Esophagus muscularis mucosa (tissue), 4 donors: ENCODE data around the gene PLAC8L1. TPM values are rescaled to one million over a fixed set of nuclear protein-coding genes. Genes with fewer than 3 reads are reported as not detected.

Experiments used
- DNase-seq: peaks from one replicate; pipeline ENCODE4 v3.0.0-alpha.2; 2017; ENCODE audit errors: extremely low spot score
- H3K27ac ChIP-seq, 4 donors: fragments of 200-600 bp; sonication (generic); replicated peaks in 1 of 4; 1 replicate in 3 of 4; 2 replicates in 1 of 4; pipeline ENCODE4 v1.5.1; 2016 to 2019; ENCODE audit warnings: mild to moderate bottlenecking in 1 of 4
- H3K27me3 ChIP-seq, 4 donors: fragments of 200-600 bp; sonication (generic); one replicate each; pipeline versions ENCODE4 v1.5.1 to v1.6.0; 2016 to 2019
- H3K36me3 ChIP-seq, 4 donors: fragments of 200-600 bp; sonication (generic); one replicate each; pipeline ENCODE4 v1.5.1; 2016 to 2019
- H3K4me1 ChIP-seq, 4 donors: fragments of 200-600 bp; sonication (generic); one replicate each; pipeline ENCODE4 v1.5.1; 2016 to 2019
- H3K4me3 ChIP-seq, 4 donors: fragments of 200-600 bp; sonication (generic); 1 replicate in 2 of 4; 2 replicates in 2 of 4; pipeline ENCODE4 v1.5.1; 2016 to 2019; ENCODE audit warnings: mild to moderate bottlenecking in 4 of 4, moderate library complexity in 1 of 4
- H3K9me3 ChIP-seq, 4 donors: fragments of 200-600 bp; sonication (generic); 1 replicate in 3 of 4; 2 replicates in 1 of 4; pipeline ENCODE4 v1.5.1; 2016 to 2019
- CTCF ChIP-seq, 3 experiments: fragments of 200-600 bp in 2 of 3; fragments of 450-650 bp in 1 of 3; sonication (generic) in 2 of 3; IDR thresholded peaks; one replicate each; pipeline ENCODE4 v1.5.1; 2017 to 2019; ENCODE audit warnings: antibody characterized with exemption in 3 of 3, mild to moderate bottlenecking in 2 of 3, moderate library complexity in 1 of 3
- EP300 ChIP-seq: sonication (generic); formaldehyde crosslinking; IDR thresholded peaks from one replicate; pipeline ENCODE4 v1.6.1; 2017; ENCODE audit warnings: antibody characterized with exemption
- POLR2A ChIP-seq: fragments of 450-650 bp; IDR thresholded peaks from one replicate; pipeline ENCODE4 v1.6.1; 2017; ENCODE audit warnings: antibody characterized with exemption, moderate library complexity, mild to moderate bottlenecking, low read depth
- POLR2AphosphoS5 ChIP-seq, 2 donors: sonication (generic); formaldehyde crosslinking; IDR thresholded peaks; one replicate each; pipeline ENCODE4 v1.6.1; 2017; ENCODE audit warnings: antibody characterized with exemption in 2 of 2
- WGBS: methylation state at CpG from one replicate; pipeline ENCODE4 v1.1.5; 2018; 5-methylcytosine and 5-hydroxymethylcytosine counted together
- intact Hi-C: fragments of 100-400 bp; cut with DNase I; formaldehyde crosslinking; loops from one replicate; pipeline ENCODE4 v1.15.1; 2023
- total RNA-seq, 4 donors: library from RNA; depleted of rRNA; stranded (reverse); fragments of >200 nt; gene quantifications; one replicate each; pipeline versions ENCODE4 v1.1.0 to v1.2.1, GENCODE V29; 2016

The PLAC8L1 gene
- total RNA-seq, 4 donors from 2014 or later, result not detected

- H3K27ac ChIP-seq, result no peak overlapping the region
- H3K27me3 ChIP-seq, result no peaks in the 10 kb centered on the region
- no peak for TF ChIP-seq EP300
- intact Hi-C loops, result no loop called here
- H3K9me3 ChIP-seq, result no peaks in the 10 kb centered on the region
- peaks cover 0 to 17% (median 1%) of the 10 kb centered on the region in 4 donors for H3K4me1 ChIP-seq
- no peak for DNase-seq
- H3K4me3 ChIP-seq, result no peak overlapping the region
- 83% methylated on average over 3 of the region's 3 CpGs for WGBS
- no peaks in the 10 kb centered on the region for H3K36me3 ChIP-seq
These were observed 34.6 kb downstream of the PLAC8L1 start for GRCh38 chr5:146070746-146071145.

- no peaks in the 10 kb centered on the region for H3K9me3 ChIP-seq
- no peaks in the 10 kb centered on the region for H3K27me3 ChIP-seq
- H3K4me3 ChIP-seq, result no peak overlapping the region
- intact Hi-C loops, result no loop called here
- WGBS, result 100% methylated on average over 2 of the region's 2 CpGs
- H3K36me3 ChIP-seq, result no peaks in the 10 kb centered on the region
- H3K27ac ChIP-seq, result no peak overlapping the region
- DNase-seq, result no peak
- TF ChIP-seq POLR2AphosphoS5 (IDR thresholded peaks at IDR 0.05) (no peak), EP300 (no peak), POLR2A (no peak), CTCF (IDR thresholded peaks at IDR 0.05) (no peak)
- peaks cover 0 to 17% (median 1%) of the 10 kb centered on the region in 4 donors for H3K4me1 ChIP-seq
These were observed 35.6 kb downstream of the PLAC8L1 start for GRCh38 chr5:146069780-146070099.

- no peaks in the 10 kb centered on the region for H3K9me3 ChIP-seq
- TF ChIP-seq CTCF (IDR thresholded peaks at IDR 0.05), result no peak
- no peak for DNase-seq
- no peaks in the 10 kb centered on the region for H3K27me3 ChIP-seq
- 92% methylated on average over 6 of the region's 6 CpGs for WGBS
- H3K4me3 ChIP-seq, result no peak overlapping the region
- intact Hi-C loops, result no loop called here
- H3K27ac ChIP-seq, result no peak overlapping the region
- no peaks in the 10 kb centered on the region for H3K36me3 ChIP-seq
- H3K4me1 ChIP-seq, result peaks cover 0 to 17% (median 1%) of the 10 kb centered on the region in 4 donors
These were observed 36.2 kb downstream of the PLAC8L1 start for GRCh38 chr5:146068977-146069779.

- peaks cover 0 to 17% (median 1%) of the 10 kb centered on the region in 4 donors for H3K4me1 ChIP-seq
- H3K36me3 ChIP-seq, result peaks cover 0 to 2% (median 0%) of the 10 kb centered on the region in 4 donors
- 63% methylated on average over 9 of the region's 9 CpGs for WGBS
- no peak overlapping the region for H3K27ac ChIP-seq
- intact Hi-C loops, result no loop called here
- no peaks in the 10 kb centered on the region for H3K27me3 ChIP-seq
- DNase-seq, result no peak
- no peaks in the 10 kb centered on the region for H3K9me3 ChIP-seq
- H3K4me3 ChIP-seq, result no peak overlapping the region
- TF ChIP-seq POLR2A, result no peak
- TF ChIP-seq EP300, result no peak
- TF ChIP-seq CTCF (IDR thresholded peaks at IDR 0.05), result no peak
- TF ChIP-seq POLR2AphosphoS5 (IDR thresholded peaks at IDR 0.05), result no peak
These were observed 37.2 kb downstream of the PLAC8L1 start for GRCh38 chr5:146068206-146068605.

DNA sequence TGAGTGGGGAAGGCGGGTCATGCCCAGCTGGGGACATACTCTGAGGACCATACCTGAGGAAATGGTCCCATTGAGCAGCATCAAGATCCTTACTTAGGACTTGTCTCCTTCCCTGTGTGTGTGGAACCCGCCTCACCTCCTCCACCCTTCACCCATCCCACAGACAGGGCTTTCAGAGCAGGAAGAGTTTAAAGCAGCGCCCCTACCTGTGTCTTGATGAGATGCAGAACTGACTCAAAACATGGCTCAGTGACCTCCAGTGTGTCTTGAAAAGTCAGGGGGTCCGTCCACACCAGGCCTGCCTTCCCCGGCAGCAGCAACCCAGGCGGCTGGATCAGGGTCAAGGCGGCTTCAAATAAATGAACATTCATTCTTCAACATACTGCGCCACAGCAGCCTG lies 38.4 kb downstream of the PLAC8L1 start:
- peaks cover 0 to 13% (median 0%) of the 10 kb centered on the region in 4 donors for H3K36me3 ChIP-seq
- H3K27ac ChIP-seq, result no peak overlapping the region
- 97% methylated on average over 8 of the region's 8 CpGs for WGBS
- H3K4me1 ChIP-seq, result peaks cover 0 to 14% (median 1%) of the 10 kb centered on the region in 4 donors
- H3K4me3 ChIP-seq, result no peak overlapping the region
- TF ChIP-seq POLR2AphosphoS5 (IDR thresholded peaks at IDR 0.05) (no peak), CTCF (IDR thresholded peaks at IDR 0.05) (no peak), EP300 (no peak), POLR2A (no peak)
- DNase-seq, result no peak
- intact Hi-C loops, result no loop called here
- no peaks in the 10 kb centered on the region for H3K9me3 ChIP-seq
- H3K27me3 ChIP-seq, result no peaks in the 10 kb centered on the region
